NCI-H2081 (cell line): ENCODE results near the gene PSMB8.
A peak's percentile ranks its signal among the peaks of the same experiment; 100 is the strongest.
"Not testable (repeated sequence)": the region's sequence is repeated elsewhere in the genome, so short reads cannot be mapped to it uniquely, and the experiment has no call there.

Experiments
- DNase-seq, 2 experiments: peaks; one replicate each; lab custom pipeline; 2025; lab: John Stamatoyannopoulos, UW

Gene PSMB8

GRCh38 chr6:32843979-32844838 is at the start of gene PSMB8:
Gene PSMB8, minus strand, starts transcription at chr6:32844047. Its CDS starts 51 bp downstream, at chr6:32843996.
- peak; percentile 95 to 97 for DNase-seq

GRCh38 chr6:32890831-32891230 is 47.0 kb upstream of the PSMB8 start:
- no peak for DNase-seq

DNA sequence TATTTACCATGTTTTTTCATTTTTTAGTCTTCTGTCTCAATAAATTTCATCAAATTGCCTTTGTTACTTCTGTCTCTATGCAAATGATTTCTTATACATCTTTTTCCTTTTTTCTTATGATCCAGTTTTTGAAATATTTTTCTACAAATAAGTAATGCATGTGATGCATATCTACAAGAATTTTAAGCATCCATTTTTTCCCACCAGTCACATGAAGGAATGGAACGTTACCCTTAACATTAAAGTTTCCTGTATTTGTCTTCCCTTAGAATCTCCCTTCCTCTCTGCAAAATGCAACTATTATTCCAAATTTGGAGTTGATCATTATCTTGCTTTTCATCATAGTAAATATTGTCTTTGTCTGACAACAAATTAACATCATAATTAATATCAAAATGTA is 45.7 kb upstream of the PSMB8 start:
- DNase-seq: no peak

- DNase-seq: no peak
Measured at GRCh38 chr6:32888576-32888975, 44.7 kb upstream of the PSMB8 start.

- no peak for DNase-seq
Measured at GRCh38 chr6:32887616-32888015, 43.8 kb upstream of the PSMB8 start.

DNA sequence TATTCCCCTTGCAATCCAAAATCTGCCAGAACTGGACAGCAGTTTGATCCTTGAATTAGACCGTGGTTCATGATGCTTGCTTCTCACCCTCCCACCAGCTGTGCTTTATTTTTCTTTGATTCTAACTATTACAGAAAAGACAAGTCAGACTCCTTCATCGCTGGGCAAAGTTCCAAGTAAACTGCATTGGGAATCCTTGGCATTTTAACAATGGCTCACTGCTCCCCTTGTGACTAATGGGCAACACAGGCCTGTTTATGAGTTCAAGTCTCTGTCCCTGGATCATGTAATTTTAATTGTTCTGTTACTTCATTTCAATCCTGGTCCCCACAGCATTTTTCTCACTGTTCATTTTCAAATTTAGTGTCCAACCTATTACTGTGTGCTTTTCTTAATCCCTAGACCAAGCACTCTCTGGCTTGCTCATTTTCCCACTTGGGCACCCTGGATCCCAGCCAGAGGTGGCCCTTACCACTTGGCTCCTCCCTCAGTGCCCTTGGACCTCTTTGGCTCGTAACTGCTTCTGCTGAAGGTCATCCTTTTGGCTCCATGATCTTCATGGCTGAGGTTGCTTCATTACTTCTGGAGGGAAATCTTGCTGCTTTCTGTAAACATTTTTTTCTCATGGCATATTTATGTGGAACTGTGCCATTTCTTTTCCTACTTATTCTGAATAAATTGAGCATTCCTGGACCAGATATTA is 43.0 kb upstream of the PSMB8 start:
- no peak for DNase-seq

GRCh38 chr6:32885698-32886286 is 41.9 kb upstream of the PSMB8 start:
- peak; percentile 62 to 64 for DNase-seq

- DNase-seq: no peak
Measured at GRCh38 chr6:32883789-32884188, 39.9 kb upstream of the PSMB8 start.

DNA sequence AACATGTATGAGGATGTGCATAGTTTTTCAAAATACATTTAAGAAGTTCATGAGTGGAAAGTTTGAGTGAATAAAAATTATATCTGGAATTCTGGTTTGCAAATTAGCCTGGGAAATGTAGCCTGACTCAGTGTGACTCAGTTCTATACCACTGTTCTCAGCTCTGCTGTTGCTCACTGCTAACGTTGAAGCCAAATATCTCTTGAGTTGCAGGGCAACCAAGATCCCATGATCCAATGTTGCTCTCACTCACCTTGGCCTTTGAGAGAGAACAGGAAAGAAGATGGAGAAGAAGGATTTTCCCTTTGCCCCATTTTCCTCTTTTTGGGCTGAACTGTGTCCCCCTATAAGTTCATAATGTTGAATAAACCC is 39.0 kb upstream of the PSMB8 start:
- no peak for DNase-seq

- DNase-seq: not testable (repeated sequence)
Measured at GRCh38 chr6:32880962-32881361, 37.1 kb upstream of the PSMB8 start.

DNA sequence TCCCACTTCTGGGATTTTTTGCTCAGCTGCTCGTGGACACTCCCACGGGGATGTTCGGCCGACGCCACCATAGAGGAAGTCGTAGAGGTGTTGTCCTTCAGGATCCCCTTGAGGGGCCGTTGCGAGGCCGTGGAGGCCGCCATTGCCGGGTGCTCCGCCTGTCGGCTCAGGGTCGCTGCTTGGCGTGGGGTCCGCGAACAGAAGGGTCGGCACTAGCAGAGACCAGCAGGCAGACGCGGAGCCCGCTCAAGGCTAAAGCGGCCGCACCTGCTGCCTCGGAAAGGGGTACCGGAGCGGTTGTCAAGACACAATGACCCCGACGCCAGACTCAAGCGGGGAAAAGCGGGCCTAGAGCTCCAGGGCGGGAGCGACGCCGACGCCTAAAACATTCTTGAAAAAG is 35.8 kb upstream of the PSMB8 start:
- DNase-seq: no peak

DNA sequence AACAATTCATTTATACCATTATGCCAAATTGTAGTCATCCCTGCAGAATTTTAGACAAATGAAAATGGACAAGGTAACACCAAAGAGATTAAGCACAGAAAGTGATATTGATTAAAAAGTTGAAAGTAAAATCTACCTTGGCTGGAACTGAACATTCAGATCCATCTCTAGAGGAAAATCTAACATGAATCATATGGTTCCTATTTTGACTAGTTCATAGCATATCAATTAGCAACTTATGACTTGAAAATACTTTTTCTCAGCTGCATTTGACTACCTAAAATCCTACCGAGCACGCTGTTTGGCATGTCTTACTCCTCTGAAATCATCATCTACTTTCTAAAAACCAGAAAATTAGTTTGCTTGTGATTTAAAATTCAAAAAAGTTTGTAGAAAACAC is 32.8 kb upstream of the PSMB8 start:
- DNase-seq: no peak

DNA sequence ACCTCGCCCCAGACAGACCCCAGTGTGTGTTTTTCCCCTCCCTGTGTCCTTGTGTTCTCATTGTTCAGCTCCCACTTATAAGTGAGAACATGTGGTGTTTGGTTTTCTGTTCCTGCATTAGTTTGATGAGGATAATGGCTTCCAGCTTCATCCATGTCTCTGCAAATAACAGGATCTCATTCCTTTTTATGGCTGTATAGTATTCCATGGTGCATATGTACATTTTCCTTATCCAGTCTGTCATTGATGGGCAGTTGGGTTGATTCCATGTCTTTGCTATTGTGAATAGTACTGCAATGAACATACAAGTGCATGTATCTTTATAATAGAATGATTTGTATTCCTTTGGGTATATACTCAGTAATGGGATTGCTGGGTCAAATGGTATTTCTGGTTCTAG is 30.1 kb upstream of the PSMB8 start:
- not testable (repeated sequence) for DNase-seq

DNA sequence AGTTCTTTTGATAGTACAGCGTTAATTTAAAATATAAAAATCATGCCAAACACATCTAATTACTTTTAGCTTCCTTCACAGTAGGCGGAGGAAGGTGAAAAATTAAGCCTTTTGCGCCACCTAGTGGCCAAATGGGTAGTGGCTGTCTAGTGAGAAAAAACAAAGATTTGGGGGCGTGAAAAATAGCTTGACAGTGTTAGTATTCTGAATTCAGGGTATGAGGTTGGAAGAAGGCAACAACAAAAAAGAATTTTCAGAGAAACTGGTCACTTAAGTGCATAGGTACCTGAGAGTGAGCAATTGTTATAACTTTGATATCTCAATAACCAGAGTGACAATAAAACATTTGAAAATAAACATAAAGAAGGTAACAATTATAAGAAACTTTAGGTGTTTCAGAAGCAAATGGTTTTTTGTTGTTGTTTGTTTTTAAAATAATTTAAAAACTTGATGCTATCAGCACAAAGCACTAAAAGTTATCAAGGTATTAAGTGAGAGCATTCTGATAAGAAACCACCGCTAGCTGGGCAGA is 24.5 kb upstream of the PSMB8 start:
- peak; percentile 71 to 72 for DNase-seq

GRCh38 chr6:32867554-32868256 is 23.9 kb upstream of the PSMB8 start:
- no peak for DNase-seq

DNA sequence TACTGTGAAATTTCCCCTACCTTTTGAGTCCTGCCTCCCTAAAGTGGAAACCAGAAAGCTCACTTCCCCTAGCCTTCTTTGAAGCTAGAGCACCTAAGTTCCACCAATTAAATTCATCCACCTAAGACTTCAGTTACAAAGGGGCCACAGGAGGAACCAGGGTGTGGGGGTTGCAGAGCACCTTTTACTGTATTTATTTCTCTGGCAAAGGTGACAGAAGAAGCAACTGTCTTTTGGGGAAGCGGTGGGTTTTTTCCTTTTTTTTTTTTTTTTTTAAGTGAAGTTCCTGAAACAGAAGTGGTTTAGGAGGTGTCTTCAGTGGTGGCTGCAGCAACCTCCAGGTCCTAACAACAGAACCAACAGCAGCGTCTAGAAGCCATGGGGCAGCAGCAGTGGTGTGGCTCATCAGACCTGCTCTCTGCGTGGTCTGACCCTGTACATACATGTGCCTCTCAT is 23.2 kb upstream of the PSMB8 start:
- no peak for DNase-seq

- no peak for DNase-seq
Measured at GRCh38 chr6:32865724-32866443, 22.0 kb upstream of the PSMB8 start.

DNA sequence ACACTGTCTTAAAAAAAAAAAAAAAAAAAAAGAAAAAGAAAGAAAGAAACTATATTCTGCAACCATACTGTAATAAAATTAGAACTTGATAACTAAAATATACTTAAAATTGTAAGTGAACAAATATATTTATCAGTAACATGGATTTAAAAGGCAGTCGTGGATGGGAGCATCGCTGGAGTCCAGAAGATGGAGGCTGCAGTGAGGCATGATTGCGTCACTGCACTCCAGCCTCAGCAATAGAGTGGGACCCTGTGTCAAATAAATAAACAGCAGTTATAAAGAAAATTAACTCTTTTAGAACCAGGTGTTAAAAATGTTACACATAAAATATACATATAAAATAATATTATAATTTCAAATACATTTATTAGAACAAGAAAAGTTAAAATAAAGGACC is 18.9 kb upstream of the PSMB8 start:
- DNase-seq: no peak

DNA sequence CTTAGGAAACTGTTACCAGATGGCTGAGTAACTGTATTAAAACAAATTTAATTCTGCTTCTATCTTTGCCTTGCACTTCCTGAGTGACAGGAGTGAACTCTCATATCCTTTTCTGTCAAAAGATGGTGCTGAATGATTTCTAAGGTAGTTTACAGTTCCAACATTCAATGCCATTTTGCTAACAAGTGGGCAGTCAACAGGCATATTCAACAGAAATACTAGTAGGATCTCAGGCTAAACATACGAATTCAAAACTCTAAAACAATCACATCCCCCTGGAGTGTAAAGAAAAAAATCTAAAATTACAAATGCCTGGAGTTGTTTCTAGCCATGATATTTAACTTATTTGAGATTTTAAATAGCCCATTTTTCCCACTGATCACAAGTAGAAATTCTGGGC is 16.8 kb upstream of the PSMB8 start:
- no peak for DNase-seq

DNA sequence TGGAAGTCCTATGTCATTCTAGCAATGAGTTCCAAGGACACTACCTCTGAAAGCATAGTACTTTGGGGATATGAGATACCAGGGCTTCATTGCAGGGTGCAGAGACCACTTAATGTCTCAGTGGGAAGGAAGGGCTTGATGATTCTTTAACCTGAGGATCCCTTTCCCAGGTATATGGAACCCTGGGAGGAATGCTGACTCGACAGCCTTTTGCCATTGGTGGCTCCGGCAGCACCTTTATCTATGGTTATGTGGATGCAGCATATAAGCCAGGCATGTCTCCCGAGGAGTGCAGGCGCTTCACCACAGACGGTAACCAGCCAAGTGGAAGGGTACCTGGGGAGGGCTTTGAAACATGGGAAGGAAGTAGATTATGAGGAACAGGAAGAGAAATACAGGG is 14.3 kb upstream of the PSMB8 start:
- no peak for DNase-seq

GRCh38 chr6:32857156-32857891 is 13.5 kb upstream of the PSMB8 start:
- no peak for DNase-seq
